Vagina (tissue), 2 donors: ENCODE measurements around the gene S100P.

Experiments
- POLR2AphosphoS5 ChIP-seq, 2 donors: sonication (generic); formaldehyde crosslinking; IDR thresholded peaks; one replicate each; pipeline ENCODE4 v1.9.0; 2017; ENCODE audit warnings: antibody characterized with exemption in 2 of 2, mild to moderate bottlenecking in 2 of 2, low read depth in 1 of 2; ENCODE audit not compliant: insufficient read depth in 1 of 2
- TF ChIP-seq, protein P1 (sequence below), 3 experiments: fragments of 450-650 bp in 2 of 3; fragments of 200-600 bp in 1 of 3; sonication (generic) in 1 of 3; IDR thresholded peaks; one replicate each; pipeline ENCODE4 v1.5.1; 2017 to 2019; ENCODE audit warnings: antibody characterized with exemption in 3 of 3, mild to moderate bottlenecking in 2 of 3, moderate library complexity in 2 of 3

DNA sequence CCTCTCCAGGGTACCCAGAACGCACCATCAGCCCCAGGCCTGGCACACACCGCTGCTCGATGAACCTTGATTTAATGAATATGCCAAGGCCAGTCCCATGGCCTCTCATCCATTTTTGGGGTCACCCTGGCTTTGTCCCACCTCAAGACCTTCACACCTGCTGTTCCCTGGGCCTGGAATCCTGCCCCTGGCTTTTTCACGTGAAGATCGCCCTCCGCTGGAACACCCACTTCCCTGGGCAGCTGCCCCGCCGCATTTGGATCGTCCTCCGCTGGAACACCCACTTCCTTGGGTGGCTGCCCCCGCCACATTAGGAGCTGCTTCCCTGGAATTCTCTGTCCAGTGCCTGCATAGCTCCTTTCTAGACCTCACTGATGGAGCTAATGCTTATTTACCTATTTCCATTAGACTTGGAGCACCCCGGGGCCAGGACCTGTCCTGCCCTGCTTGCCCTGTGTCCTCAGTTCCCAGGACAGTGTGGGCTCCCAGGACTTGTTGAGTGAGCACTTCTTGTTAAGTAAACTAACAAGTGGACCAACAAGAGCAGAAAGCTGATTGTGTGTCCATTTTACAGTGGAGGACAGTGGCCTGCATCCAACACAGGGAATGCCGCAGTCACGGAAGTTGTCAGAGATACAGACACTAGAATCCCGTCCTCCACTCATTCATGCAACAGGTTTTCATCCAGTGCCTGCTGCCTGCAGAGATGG, 34.8 kb downstream of the S100P start:
- TF ChIP-seq POLR2AphosphoS5 (IDR thresholded peaks at IDR 0.05; ENCODE audit: insufficient read depth in 1 of 2, low read depth in 1 of 2), result no peak
- TF ChIP-seq, protein P1, sequence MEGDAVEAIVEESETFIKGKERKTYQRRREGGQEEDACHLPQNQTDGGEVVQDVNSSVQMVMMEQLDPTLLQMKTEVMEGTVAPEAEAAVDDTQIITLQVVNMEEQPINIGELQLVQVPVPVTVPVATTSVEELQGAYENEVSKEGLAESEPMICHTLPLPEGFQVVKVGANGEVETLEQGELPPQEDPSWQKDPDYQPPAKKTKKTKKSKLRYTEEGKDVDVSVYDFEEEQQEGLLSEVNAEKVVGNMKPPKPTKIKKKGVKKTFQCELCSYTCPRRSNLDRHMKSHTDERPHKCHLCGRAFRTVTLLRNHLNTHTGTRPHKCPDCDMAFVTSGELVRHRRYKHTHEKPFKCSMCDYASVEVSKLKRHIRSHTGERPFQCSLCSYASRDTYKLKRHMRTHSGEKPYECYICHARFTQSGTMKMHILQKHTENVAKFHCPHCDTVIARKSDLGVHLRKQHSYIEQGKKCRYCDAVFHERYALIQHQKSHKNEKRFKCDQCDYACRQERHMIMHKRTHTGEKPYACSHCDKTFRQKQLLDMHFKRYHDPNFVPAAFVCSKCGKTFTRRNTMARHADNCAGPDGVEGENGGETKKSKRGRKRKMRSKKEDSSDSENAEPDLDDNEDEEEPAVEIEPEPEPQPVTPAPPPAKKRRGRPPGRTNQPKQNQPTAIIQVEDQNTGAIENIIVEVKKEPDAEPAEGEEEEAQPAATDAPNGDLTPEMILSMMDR (IDR thresholded peaks at IDR 0.05), result no peak
